ENCODE data around the gene CYS1.

DNA sequence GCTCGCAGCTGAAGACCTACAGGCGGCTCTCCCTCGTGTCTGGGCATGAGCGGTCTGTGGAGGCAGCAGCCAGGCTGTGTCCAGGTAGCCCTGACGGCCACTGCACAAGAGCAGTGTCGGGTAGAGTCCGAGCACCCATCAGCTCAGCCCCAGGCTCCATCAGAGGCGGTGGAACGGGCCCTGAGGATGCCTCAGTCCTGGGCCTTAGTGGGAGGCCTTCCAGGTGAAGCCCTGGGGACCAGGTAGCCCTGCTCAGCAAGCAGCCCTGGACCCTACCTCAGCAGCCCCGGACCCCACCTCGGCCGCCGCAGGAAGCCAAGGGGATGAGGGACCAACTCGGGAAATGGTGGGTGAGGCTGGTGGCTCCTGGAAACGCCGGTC is 58.2 kb downstream of the CYS1 start:
- TF ChIP-seq, protein P1, sequence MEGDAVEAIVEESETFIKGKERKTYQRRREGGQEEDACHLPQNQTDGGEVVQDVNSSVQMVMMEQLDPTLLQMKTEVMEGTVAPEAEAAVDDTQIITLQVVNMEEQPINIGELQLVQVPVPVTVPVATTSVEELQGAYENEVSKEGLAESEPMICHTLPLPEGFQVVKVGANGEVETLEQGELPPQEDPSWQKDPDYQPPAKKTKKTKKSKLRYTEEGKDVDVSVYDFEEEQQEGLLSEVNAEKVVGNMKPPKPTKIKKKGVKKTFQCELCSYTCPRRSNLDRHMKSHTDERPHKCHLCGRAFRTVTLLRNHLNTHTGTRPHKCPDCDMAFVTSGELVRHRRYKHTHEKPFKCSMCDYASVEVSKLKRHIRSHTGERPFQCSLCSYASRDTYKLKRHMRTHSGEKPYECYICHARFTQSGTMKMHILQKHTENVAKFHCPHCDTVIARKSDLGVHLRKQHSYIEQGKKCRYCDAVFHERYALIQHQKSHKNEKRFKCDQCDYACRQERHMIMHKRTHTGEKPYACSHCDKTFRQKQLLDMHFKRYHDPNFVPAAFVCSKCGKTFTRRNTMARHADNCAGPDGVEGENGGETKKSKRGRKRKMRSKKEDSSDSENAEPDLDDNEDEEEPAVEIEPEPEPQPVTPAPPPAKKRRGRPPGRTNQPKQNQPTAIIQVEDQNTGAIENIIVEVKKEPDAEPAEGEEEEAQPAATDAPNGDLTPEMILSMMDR (IDR thresholded peaks at IDR 0.05; ENCODE audit: low read length), result no peak
- TF ChIP-seq EZH2 (IDR thresholded peaks at IDR 0.05; ENCODE audit: borderline replicate concordance, low read length), result no peak

Measured in OCI-LY1 (cell line).